ENCODE results near the gene MTX1.

MTX1 gene

GRCh38 chr1:155199792-155200191, 8.7 kb upstream of the MTX1 start:
- TF ChIP-seq CREB5 (CRISPR knock-in tag; IDR thresholded peaks at IDR 0.05; ENCODE audit: low read depth) (no peak), TCF4 (CRISPR knock-in tag; IDR thresholded peaks at IDR 0.05; ENCODE audit: borderline replicate concordance) (no peak), ZFP30 (CRISPR knock-in tag; IDR thresholded peaks at IDR 0.05) (no peak), ESRRG (CRISPR knock-in tag; IDR thresholded peaks at IDR 0.05) (no peak), CSDC2 (CRISPR knock-in tag; IDR thresholded peaks at IDR 0.05) (no peak), CSRNP3 (CRISPR knock-in tag; IDR thresholded peaks at IDR 0.05) (no peak), GLIS3 (CRISPR knock-in tag; IDR thresholded peaks at IDR 0.05) (no peak), ZC3H10 (CRISPR knock-in tag; IDR thresholded peaks at IDR 0.05) (no peak), PPARA (CRISPR knock-in tag; IDR thresholded peaks at IDR 0.05; ENCODE audit: borderline replicate concordance) (no peak), ISL1 (CRISPR knock-in tag; IDR thresholded peaks at IDR 0.05) (no peak), ZNF8 (CRISPR knock-in tag; IDR thresholded peaks at IDR 0.05) (no peak)
- ATAC-seq, result no peak

- no peak for TF ChIP-seq ISL1 (CRISPR knock-in tag; IDR thresholded peaks at IDR 0.05)
- no peak for TF ChIP-seq ZNF565 (CRISPR knock-in tag; conservative IDR thresholded peaks at IDR 0.05; ENCODE audit: low read depth)
- TF ChIP-seq TCF4 (CRISPR knock-in tag; IDR thresholded peaks at IDR 0.05; ENCODE audit: borderline replicate concordance), result no peak
- no peak for TF ChIP-seq PPARA (CRISPR knock-in tag; IDR thresholded peaks at IDR 0.05; ENCODE audit: borderline replicate concordance)
- TF ChIP-seq POU6F1 (CRISPR knock-in tag; IDR thresholded peaks at IDR 0.05; ENCODE audit: borderline replicate concordance, low read depth), result no peak
- TF ChIP-seq RARB (CRISPR knock-in tag; IDR thresholded peaks at IDR 0.05), result no peak
- TF ChIP-seq TSHZ2 (CRISPR knock-in tag; IDR thresholded peaks at IDR 0.05), result no peak
- TF ChIP-seq TOX (CRISPR knock-in tag; IDR thresholded peaks at IDR 0.05; ENCODE audit: borderline replicate concordance), result no peak
- TF ChIP-seq CREB5 (CRISPR knock-in tag; IDR thresholded peaks at IDR 0.05; ENCODE audit: low read depth), result no peak
- no peak for TF ChIP-seq ARNTL (CRISPR knock-in tag; IDR thresholded peaks at IDR 0.05; ENCODE audit: borderline replicate concordance, low read depth)
- no peak; the same call in 2 of the 3 replicates for ATAC-seq
Observed at GRCh38 chr1:155200920-155201319, 7.6 kb upstream of the MTX1 start.

GRCh38 chr1:155202198-155202597, 6.3 kb upstream of the MTX1 start:
- TF ChIP-seq TSHZ2 (CRISPR knock-in tag; IDR thresholded peaks at IDR 0.05), result no peak
- no peak for TF ChIP-seq SNAI2 (CRISPR knock-in tag; IDR thresholded peaks at IDR 0.05)
- TF ChIP-seq TCF4 (CRISPR knock-in tag; IDR thresholded peaks at IDR 0.05; ENCODE audit: borderline replicate concordance), result no peak
- TF ChIP-seq ZC3H10 (CRISPR knock-in tag; IDR thresholded peaks at IDR 0.05), result no peak
- no peak for TF ChIP-seq TOX (CRISPR knock-in tag; IDR thresholded peaks at IDR 0.05; ENCODE audit: borderline replicate concordance)
- no peak for TF ChIP-seq OSR1 (CRISPR knock-in tag; IDR thresholded peaks at IDR 0.05)
- TF ChIP-seq ZNF70 (CRISPR knock-in tag; IDR thresholded peaks at IDR 0.05), result no peak
- no peak for ATAC-seq
